ENCODE measurements around the gene EARS2.

Gene EARS2

DNA sequence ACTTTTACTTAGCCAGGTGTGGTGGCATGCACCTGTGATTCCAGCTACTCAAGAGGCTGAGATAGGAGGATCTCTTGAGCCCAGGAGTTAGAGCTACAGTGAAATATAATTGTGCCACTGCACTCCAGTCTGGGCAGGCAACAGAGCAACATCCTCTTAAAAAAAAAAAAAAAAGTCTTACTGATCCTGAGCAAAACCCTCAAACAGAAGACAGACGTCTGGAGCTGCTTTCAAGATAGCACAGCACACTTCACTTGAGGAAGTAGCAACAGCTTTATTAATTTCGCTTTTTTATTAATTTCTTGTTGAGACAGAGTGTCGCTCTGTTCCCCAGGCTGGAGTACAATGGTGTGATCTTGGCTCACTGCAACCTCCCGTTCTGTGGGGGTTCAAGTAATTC, 36.6 kb downstream of the EARS2 start:
- Histone ChIP-seq H2AFZ (ENCODE audit: low read length) (no peak overlapping the region), H3K4me2 (ENCODE audit: low read length) (no peak overlapping the region), H3K27me3 (ENCODE audit: insufficient read depth, low read length) (no peaks in the 10 kb centered on the region), H3K4me1 (ENCODE audit: insufficient read depth, low read length, severe bottlenecking) (peaks cover 54% of the 10 kb centered on the region), H3K9ac (ENCODE audit: low read length) (no peak overlapping the region), H3K4me3 (ENCODE audit: low read depth, low read length, poor library complexity, severe bottlenecking) (no peak overlapping the region), H3K27ac (ENCODE audit: low read depth, low read length, poor library complexity, severe bottlenecking) (peak overlapping the region; percentile 95), H3K9me3 (ENCODE audit: low read length) (no peaks in the 10 kb centered on the region), H4K20me1 (ENCODE audit: insufficient read depth, low read length) (no peaks in the 10 kb centered on the region), H3F3A (ENCODE audit: insufficient read depth, low read length) (no peaks in the 10 kb centered on the region), H3K9me2 (ENCODE audit: low read depth, low read length) (no peaks in the 10 kb centered on the region), H3K79me2 (ENCODE audit: insufficient read depth, low read length) (no peaks in the 10 kb centered on the region), H3K36me3 (ENCODE audit: insufficient read depth, low read length) (peaks cover 58% of the 10 kb centered on the region)
- TF ChIP-seq, protein P1, sequence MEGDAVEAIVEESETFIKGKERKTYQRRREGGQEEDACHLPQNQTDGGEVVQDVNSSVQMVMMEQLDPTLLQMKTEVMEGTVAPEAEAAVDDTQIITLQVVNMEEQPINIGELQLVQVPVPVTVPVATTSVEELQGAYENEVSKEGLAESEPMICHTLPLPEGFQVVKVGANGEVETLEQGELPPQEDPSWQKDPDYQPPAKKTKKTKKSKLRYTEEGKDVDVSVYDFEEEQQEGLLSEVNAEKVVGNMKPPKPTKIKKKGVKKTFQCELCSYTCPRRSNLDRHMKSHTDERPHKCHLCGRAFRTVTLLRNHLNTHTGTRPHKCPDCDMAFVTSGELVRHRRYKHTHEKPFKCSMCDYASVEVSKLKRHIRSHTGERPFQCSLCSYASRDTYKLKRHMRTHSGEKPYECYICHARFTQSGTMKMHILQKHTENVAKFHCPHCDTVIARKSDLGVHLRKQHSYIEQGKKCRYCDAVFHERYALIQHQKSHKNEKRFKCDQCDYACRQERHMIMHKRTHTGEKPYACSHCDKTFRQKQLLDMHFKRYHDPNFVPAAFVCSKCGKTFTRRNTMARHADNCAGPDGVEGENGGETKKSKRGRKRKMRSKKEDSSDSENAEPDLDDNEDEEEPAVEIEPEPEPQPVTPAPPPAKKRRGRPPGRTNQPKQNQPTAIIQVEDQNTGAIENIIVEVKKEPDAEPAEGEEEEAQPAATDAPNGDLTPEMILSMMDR (IDR thresholded peaks at IDR 0.05; ENCODE audit: low read length): no peak
- no peak for TF ChIP-seq EZH2 (IDR thresholded peaks at IDR 0.05; ENCODE audit: borderline replicate concordance, low read length)

DNA sequence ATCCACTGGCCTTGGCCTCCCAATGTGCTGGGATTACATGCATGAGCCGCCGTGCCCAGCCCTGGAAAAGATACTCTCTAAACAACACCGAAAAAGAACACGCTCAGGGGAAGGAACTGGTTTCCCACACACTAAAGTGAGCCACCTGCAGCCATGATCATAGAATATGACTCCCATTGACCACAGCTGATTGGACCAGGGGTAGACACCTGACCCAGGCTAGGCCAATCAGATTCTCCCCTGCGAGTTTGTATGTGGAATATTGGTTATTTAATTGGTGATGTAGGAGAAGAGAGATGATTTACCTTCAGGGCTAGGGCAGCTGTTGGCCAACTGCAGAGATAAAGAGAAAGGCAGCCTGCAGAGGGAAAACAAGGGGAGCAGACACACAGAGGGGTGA, 37.9 kb downstream of the EARS2 start:
- Histone ChIP-seq H4K20me1 (ENCODE audit: insufficient read depth, low read length) (no peaks in the 10 kb centered on the region), H3K9me2 (ENCODE audit: low read depth, low read length) (no peaks in the 10 kb centered on the region), H3K4me1 (ENCODE audit: insufficient read depth, low read length, severe bottlenecking) (peaks cover 54% of the 10 kb centered on the region), H3K79me2 (ENCODE audit: insufficient read depth, low read length) (no peaks in the 10 kb centered on the region), H3K4me2 (ENCODE audit: low read length) (peak overlapping the region; percentile 44), H3K27me3 (ENCODE audit: insufficient read depth, low read length) (no peaks in the 10 kb centered on the region), H3K27ac (ENCODE audit: low read depth, low read length, poor library complexity, severe bottlenecking) (peak overlapping the region; percentile 95), H3K9ac (ENCODE audit: low read length) (peak overlapping the region; percentile 19; the same call in 1 of the 2 replicates), H3F3A (ENCODE audit: insufficient read depth, low read length) (no peaks in the 10 kb centered on the region), H2AFZ (ENCODE audit: low read length) (no peak overlapping the region), H3K9me3 (ENCODE audit: low read length) (no peaks in the 10 kb centered on the region), H3K4me3 (ENCODE audit: low read depth, low read length, poor library complexity, severe bottlenecking) (no peak overlapping the region), H3K36me3 (ENCODE audit: insufficient read depth, low read length) (peaks cover 47% of the 10 kb centered on the region)
- TF ChIP-seq EZH2 (IDR thresholded peaks at IDR 0.05; ENCODE audit: borderline replicate concordance, low read length): no peak
- TF ChIP-seq, protein P1 (IDR thresholded peaks at IDR 0.05; ENCODE audit: low read length): no peak

DNA sequence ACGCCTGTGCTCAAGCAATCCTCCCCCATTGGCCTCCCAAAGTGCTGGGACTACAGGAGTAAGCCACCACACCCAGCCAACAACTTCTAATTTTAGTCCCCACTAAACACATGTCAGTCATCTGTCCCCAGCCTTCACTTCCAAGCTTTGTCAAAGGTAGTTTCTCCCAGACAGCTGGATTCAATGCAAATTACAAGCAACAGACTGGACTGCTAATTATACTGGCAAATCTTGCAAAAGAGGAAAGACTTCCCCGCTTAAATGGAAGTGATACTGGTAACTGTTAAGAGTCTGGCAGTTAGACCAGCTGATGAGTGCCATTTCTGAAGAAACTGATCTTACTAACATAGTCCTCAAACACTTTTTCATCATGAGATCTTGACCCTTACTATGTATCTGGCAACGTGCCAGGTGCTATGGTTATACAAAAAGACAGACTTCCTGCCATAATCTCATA, 38.7 kb downstream of the EARS2 start:
- Histone ChIP-seq H3F3A (ENCODE audit: insufficient read depth, low read length) (no peaks in the 10 kb centered on the region), H3K36me3 (ENCODE audit: insufficient read depth, low read length) (peaks cover 38% of the 10 kb centered on the region), H3K27ac (ENCODE audit: low read depth, low read length, poor library complexity, severe bottlenecking) (peak overlapping the region; percentile 95), H3K4me3 (ENCODE audit: low read depth, low read length, poor library complexity, severe bottlenecking) (no peak overlapping the region), H3K4me1 (ENCODE audit: insufficient read depth, low read length, severe bottlenecking) (peaks cover 54% of the 10 kb centered on the region), H3K27me3 (ENCODE audit: insufficient read depth, low read length) (no peaks in the 10 kb centered on the region), H3K79me2 (ENCODE audit: insufficient read depth, low read length) (no peaks in the 10 kb centered on the region), H4K20me1 (ENCODE audit: insufficient read depth, low read length) (no peaks in the 10 kb centered on the region), H3K9me2 (ENCODE audit: low read depth, low read length) (no peaks in the 10 kb centered on the region), H2AFZ (ENCODE audit: low read length) (no peak overlapping the region), H3K9me3 (ENCODE audit: low read length) (no peaks in the 10 kb centered on the region), H3K9ac (ENCODE audit: low read length) (peak overlapping the region; percentile 21; the same call in 1 of the 2 replicates), H3K4me2 (ENCODE audit: low read length) (peak overlapping the region; percentile 41; the same call in 1 of the 2 replicates)
- TF ChIP-seq, protein P1 (IDR thresholded peaks at IDR 0.05; ENCODE audit: low read length): no peak
- TF ChIP-seq EZH2 (IDR thresholded peaks at IDR 0.05; ENCODE audit: borderline replicate concordance, low read length): no peak

All from OCI-LY1 (cell line).